ENCODE measurements around the gene DGKZ. TPM values are rescaled to one million over a fixed set of nuclear protein-coding genes. Genes with fewer than 3 reads are reported as not detected.
"Not testable (repeated sequence)": the region's sequence is repeated elsewhere in the genome, so short reads cannot be mapped to it uniquely, and the experiment has no call there.

The DGKZ gene
- total RNA-seq, 1 donor from 2014 or later, result 78.8 TPM

DNA sequence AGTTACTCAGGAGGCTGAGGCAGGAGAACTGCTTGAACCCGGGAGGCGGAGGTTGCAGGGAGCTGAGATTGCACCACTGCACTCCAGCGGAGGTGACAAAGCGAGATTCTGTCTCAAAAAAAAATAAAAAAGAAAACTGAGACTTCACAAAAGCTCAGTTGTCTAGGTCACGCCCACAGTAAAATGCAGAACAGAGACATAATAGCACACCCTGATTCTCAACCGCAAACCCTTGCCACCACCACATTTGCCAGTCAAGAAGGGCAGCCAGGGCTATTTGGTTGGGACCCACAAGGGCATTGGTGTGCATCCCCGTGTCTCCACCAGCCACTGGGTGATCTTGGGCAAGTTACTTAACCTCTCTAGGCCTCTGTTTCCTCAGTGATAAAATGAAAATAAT is 44.4 kb upstream of the DGKZ start:
- Histone ChIP-seq H3K36me3 (peaks cover 0 to 5% of the 10 kb centered on the region in 2 donors), H3K4me1 (peaks cover 10% of the 10 kb centered on the region), H3K27ac (no peak overlapping the region), H3K4me3 (no peak overlapping the region), H3K9me3 (no peaks in the 10 kb centered on the region), H3K27me3 (no peaks in the 10 kb centered on the region)
- no peak for TF ChIP-seq POLR2AphosphoS5 (IDR thresholded peaks at IDR 0.05; ENCODE audit: insufficient read depth in 1 of 2, low read depth in 1 of 2)
- TF ChIP-seq CTCF (IDR thresholded peaks at IDR 0.05), result no peak
- TF ChIP-seq POLR2A (IDR thresholded peaks at IDR 0.05), result no peak
- intact Hi-C loops (cut with DNase I), result no loop called here
- no peak for DNase-seq (ENCODE audit: extremely low spot score in 2 of 2)

DNA sequence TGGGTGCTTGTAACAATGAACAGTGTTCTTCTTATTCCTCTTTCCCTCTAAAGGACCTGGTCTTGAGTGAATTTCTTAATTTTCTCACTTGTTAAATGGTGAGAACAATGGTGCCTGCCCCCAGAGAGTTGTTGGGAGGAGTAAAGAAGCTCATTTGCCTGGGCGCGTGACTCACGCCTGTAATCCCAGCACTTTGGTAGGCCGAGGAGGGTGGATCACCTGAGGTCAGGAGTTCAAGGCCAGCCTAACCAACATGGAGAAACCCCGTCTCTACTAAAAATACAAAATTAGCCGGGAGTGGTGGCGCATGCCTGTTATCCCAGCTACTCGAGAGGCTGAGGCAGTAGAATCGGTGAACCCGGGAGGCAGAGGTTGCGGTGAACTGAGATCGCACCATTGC is 43.2 kb upstream of the DGKZ start:
- DNase-seq (ENCODE audit: extremely low spot score in 2 of 2); H3K4me3 ChIP-seq; intact Hi-C loops (cut with DNase I); H3K4me1 ChIP-seq; H3K27ac ChIP-seq; H3K9me3 ChIP-seq; H3K36me3 ChIP-seq; H3K27me3 ChIP-seq: not testable (repeated sequence)

DNA sequence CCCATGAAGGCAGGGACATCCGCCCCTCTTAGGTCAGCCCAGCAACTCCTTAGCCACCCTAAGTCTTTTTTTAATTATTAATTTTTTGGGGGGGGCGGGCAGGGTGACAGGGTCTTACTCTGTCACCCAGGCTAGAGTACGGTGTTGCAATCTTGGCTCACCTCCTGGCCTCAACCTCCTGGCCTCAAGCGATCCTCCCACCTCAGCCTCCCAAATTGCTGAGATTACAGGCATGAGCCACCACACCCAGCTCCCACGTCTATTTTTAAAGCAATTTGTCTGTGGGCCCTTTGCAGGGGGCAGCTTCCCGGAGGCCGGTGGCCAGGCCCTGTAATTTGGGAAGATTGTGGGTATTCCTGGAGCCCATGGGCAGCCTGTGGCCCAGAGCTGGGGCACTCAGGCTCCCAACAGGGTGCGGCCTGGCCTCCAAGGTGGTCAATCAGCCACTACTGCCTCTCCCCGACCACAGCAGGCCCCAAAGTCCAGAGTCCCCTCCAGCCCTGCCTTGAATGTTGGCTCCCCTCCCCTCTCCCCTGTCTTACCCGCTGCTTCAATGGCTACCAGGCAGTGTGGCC is 42.6 kb upstream of the DGKZ start:
- Histone ChIP-seq H3K36me3 (peaks cover 0 to 5% of the 10 kb centered on the region in 2 donors), H3K4me1 (peaks cover 4% of the 10 kb centered on the region), H3K27ac (no peak overlapping the region), H3K4me3 (no peak overlapping the region), H3K9me3 (no peaks in the 10 kb centered on the region), H3K27me3 (no peaks in the 10 kb centered on the region)
- intact Hi-C loops (cut with DNase I), result no loop called here
- TF ChIP-seq POLR2A (IDR thresholded peaks at IDR 0.05), result no peak
- no peak for TF ChIP-seq CTCF (IDR thresholded peaks at IDR 0.05)
- TF ChIP-seq POLR2AphosphoS5 (IDR thresholded peaks at IDR 0.05; ENCODE audit: insufficient read depth in 1 of 2, low read depth in 1 of 2), result no peak
- no peak for DNase-seq (ENCODE audit: extremely low spot score in 2 of 2)

- peaks cover 0 to 5% of the 10 kb centered on the region in 2 donors for H3K36me3 ChIP-seq
- H3K27me3 ChIP-seq, result no peaks in the 10 kb centered on the region
- no peaks in the 10 kb centered on the region for H3K4me1 ChIP-seq
- no peak overlapping the region for H3K27ac ChIP-seq
- no peak for TF ChIP-seq POLR2AphosphoS5 (IDR thresholded peaks at IDR 0.05; ENCODE audit: insufficient read depth in 1 of 2, low read depth in 1 of 2)
- TF ChIP-seq CTCF (IDR thresholded peaks at IDR 0.05), result no peak
- TF ChIP-seq POLR2A (IDR thresholded peaks at IDR 0.05), result no peak
- DNase-seq (ENCODE audit: extremely low spot score in 2 of 2), result no peak
- H3K9me3 ChIP-seq, result no peaks in the 10 kb centered on the region
- intact Hi-C loops (cut with DNase I), result no loop called here
- H3K4me3 ChIP-seq, result no peak overlapping the region
Observed at GRCh38 chr11:46305295-46305694, 42.0 kb upstream of the DGKZ start.

DNA sequence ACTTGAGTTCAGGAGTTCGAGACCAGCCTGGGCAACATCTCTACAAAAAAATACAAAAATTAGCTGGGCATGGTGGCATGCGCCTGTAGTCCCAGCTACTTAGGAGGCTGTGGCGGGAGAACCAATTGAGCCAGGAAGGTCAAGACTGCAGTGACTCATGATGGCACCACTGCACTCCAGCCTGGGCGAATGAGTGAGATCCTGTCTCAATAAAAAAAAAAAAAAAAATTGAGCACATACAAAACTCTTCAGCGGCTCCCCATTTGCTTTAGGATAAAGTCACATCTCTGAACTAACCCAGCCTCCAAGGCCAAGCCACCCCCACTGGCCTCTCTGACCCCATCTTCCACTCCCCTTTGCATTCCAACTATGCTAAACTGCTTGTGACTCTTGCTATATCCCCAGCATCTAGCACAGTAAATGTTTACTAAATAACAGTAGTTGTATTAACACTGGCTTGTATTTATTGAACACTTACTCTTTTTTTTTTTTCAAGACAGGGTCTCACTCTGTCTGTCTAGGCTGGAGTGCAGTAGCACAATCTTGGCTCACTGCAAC is 40.9 kb upstream of the DGKZ start:
- Histone ChIP-seq H3K36me3 (peaks cover 0 to 3% of the 10 kb centered on the region in 2 donors), H3K4me3 (no peak overlapping the region), H3K27me3 (no peaks in the 10 kb centered on the region), H3K27ac (no peak overlapping the region), H3K4me1 (no peaks in the 10 kb centered on the region), H3K9me3 (no peaks in the 10 kb centered on the region)
- intact Hi-C loops (cut with DNase I), result no loop called here
- DNase-seq (ENCODE audit: extremely low spot score in 2 of 2), result no peak
- TF ChIP-seq CTCF (IDR thresholded peaks at IDR 0.05) (no peak), POLR2A (IDR thresholded peaks at IDR 0.05) (no peak), POLR2AphosphoS5 (IDR thresholded peaks at IDR 0.05; ENCODE audit: insufficient read depth in 1 of 2, low read depth in 1 of 2) (no peak)

Measured in vagina (tissue), 2 donors.